Keratinocyte (primary cell): Measurements from ENCODE around the gene SLC25A39. TPM values are rescaled to one million over a fixed set of nuclear protein-coding genes. Genes with fewer than 3 reads are reported as not detected.

Experiments used
- DNase-seq: peaks from one replicate; pipeline ENCODE4 v3.0.0-alpha.2; 2011; ENCODE audit warnings: low read depth, missing footprints, low spot score
- FAIRE-seq: peaks from 2 replicates; lab custom pipeline; 2011; peaks lifted over from hg19 to GRCh38; lab: Jason Lieb, UNC
- H2AFZ ChIP-seq: 2 replicates; pipeline ENCODE4 v1.6.0; 2012; ENCODE audit warnings: low read length, control low read depth, inconsistent platforms; ENCODE audit not compliant: control insufficient read depth
- H3K27ac ChIP-seq: 2 replicates; pipeline ENCODE4 v1.5.1; 2011; ENCODE audit warnings: low read length; ENCODE audit not compliant: control insufficient read depth, insufficient read depth
- H3K27me3 ChIP-seq: 3 replicates; pipeline ENCODE4 v1.6.0; 2011; ENCODE audit warnings: low read length; ENCODE audit not compliant: control insufficient read depth, insufficient read depth; ENCODE audit errors: extremely low read depth
- H3K36me3 ChIP-seq, 2 experiments: 2 replicates in 1 of 2; 3 replicates in 1 of 2; pipeline ENCODE4 v1.5.1; 2011; ENCODE audit warnings: low read length in 2 of 2, mild to moderate bottlenecking in 1 of 2; ENCODE audit not compliant: control insufficient read depth in 2 of 2, insufficient read depth in 2 of 2; ENCODE audit errors: extremely low read depth in 1 of 2
- H3K4me1 ChIP-seq: 3 replicates; pipeline ENCODE4 v1.5.1; 2011; ENCODE audit warnings: low read length; ENCODE audit not compliant: control insufficient read depth, insufficient read depth; ENCODE audit errors: extremely low read depth
- H3K4me2 ChIP-seq: 3 replicates; pipeline ENCODE4 v1.6.0; 2011; ENCODE audit warnings: low read depth, low read length; ENCODE audit not compliant: control insufficient read depth, insufficient read depth; ENCODE audit errors: extremely low read depth
- H3K4me3 ChIP-seq, 3 experiments: fragments of 200-600 bp in 1 of 3; sonication (generic) in 1 of 3; 2 replicates in 2 of 3; 3 replicates in 1 of 3; pipeline ENCODE4 v1.5.1; 2011 to 2016; ENCODE audit warnings: low read length in 3 of 3, mild to moderate bottlenecking in 3 of 3, control low read depth in 2 of 3, inconsistent platforms in 1 of 3, low read depth in 1 of 3, mixed read lengths in 1 of 3, mixed run types in 1 of 3, moderate library complexity in 1 of 3; ENCODE audit not compliant: control insufficient read depth in 2 of 3, insufficient read depth in 2 of 3; ENCODE audit errors: extremely low read depth in 1 of 3
- H3K79me2 ChIP-seq: 2 replicates; pipeline ENCODE4 v1.6.0; 2012; ENCODE audit warnings: low read length; ENCODE audit not compliant: control insufficient read depth, insufficient read depth
- H3K9ac ChIP-seq: 3 replicates; pipeline ENCODE4 v1.6.0; 2011; ENCODE audit warnings: low read length; ENCODE audit not compliant: control insufficient read depth, insufficient read depth; ENCODE audit errors: extremely low read depth
- H3K9me1 ChIP-seq: 3 replicates; pipeline ENCODE4 v1.6.0; 2011; ENCODE audit warnings: low read length; ENCODE audit not compliant: control insufficient read depth, insufficient read depth; ENCODE audit errors: extremely low read depth
- H3K9me3 ChIP-seq: 2 replicates; pipeline ENCODE4 v1.5.1; 2012; ENCODE audit warnings: low read depth, low read length; ENCODE audit not compliant: control insufficient read depth
- H4K20me1 ChIP-seq: 3 replicates; pipeline ENCODE4 v1.6.0; 2011; ENCODE audit warnings: low read length; ENCODE audit not compliant: control insufficient read depth, insufficient read depth; ENCODE audit errors: extremely low read depth
- EZH2 ChIP-seq: IDR thresholded peaks from one replicate; pipeline ENCODE4 v1.6.1; 2012; ENCODE audit warnings: inconsistent platforms, mild to moderate bottlenecking, low read length, moderate library complexity
- dilution Hi-C: fragments of 300-500 bp; cut with MboI; formaldehyde crosslinking; loops from one replicate; pipeline ENCODE4 v1.7.0; 2020; ENCODE audit warnings: low sequenced_read_pairs; ENCODE audit not compliant: extremely low pct_ligation_motif_present
- polyA plus RNA-seq, 5 experiments: library from polyadenylated mRNA; depleted of rRNA in 3 of 5; stranded (reverse) in 3 of 5; stranded (forward) in 1 of 5; unstranded in 1 of 5; fragments of >200 nt; gene quantifications; 1 replicate in 1 of 5; 2 replicates in 3 of 5; 3 replicates in 1 of 5; pipeline versions ENCODE4 v1.2.1 to v1.2.3, GENCODE V29; 2011 to 2012; ENCODE audit warnings: missing spikeins in 2 of 5, low read depth in 1 of 5, low replicate concordance in 1 of 5
- TF ChIP-seq, protein P1 (sequence below), 3 experiments: IDR thresholded peaks in 1 of 3; conservative IDR thresholded peaks in 1 of 3; optimal IDR thresholded peaks in 1 of 3; 2 replicates in 2 of 3; 3 replicates in 1 of 3; pipeline versions ENCODE3 to v1.5.1; 2011; ENCODE audit warnings: low read length in 3 of 3, mild to moderate bottlenecking in 3 of 3, moderate library complexity in 2 of 3, control low read depth in 1 of 3, inconsistent platforms in 1 of 3; ENCODE audit not compliant: insufficient read depth in 2 of 3; ENCODE audit errors: extremely low read depth in 1 of 3

Gene SLC25A39
- polyA plus RNA-seq, 1 donor (not counting 4 experiments of a cell fraction or from before 2014, with no cell fraction given): 108 TPM

DNA sequence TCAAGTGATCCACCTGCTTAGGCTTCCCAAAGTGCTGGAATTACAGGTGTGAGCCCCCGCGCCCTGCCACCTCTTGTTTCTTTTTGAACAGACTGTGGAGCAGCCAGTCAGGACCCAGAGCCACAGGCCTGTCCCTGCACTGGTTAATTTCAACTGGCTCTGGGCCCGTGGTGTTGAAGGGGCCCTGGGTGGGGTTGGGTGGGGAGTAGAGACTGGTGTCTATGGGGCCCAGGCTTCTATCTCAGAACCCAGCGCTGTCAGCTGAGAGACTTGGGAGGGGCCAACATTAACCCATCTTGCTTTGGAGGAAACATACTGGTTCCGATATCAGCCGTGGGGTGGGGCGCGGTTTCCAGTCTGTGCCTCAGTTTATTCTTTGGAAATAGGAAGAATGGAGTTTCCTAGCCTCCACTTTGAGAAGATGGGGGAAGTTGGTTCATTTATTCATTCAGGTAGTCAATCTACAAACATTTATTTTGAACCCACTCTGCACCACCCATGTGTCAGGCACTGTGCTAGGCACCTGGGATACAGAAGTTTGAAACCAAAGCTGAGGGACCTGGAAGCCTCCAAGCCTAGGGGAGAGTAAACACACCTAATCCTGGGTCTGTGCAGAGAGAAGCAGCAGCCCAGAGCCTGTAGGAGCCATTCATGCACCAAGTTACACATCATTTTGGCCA lies 41.1 kb downstream of the SLC25A39 start:
- FAIRE-seq: no peak
- no peak for DNase-seq

DNA sequence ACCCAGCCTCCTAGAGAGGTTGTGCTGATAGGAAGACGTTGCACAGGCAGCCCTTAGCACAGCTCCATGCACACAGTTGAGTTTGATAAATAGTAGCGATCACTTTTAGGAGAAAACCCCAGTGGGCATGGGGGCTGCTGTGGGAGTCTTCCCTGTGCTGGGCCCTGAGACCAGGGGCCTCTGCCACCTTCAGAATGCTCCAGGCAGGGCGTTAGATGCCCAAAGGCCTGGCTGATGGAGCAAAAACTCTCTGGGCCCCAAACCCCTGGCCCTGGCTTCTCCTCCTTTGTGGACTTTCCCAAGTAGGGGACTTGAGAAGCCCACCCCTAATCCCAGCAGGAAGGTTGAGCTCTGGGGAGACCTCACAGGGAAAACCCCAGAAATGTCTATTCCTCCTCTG lies 42.4 kb downstream of the SLC25A39 start:
- Histone ChIP-seq H3K36me3 (no peaks in the 10 kb centered on the region), H4K20me1 (no peaks in the 10 kb centered on the region), H3K79me2 (no peaks in the 10 kb centered on the region), H3K4me1 (no peaks in the 10 kb centered on the region), H3K4me2 (no peak overlapping the region), H3K9me3 (no peaks in the 10 kb centered on the region), H3K27me3 (no peaks in the 10 kb centered on the region), H3K27ac (no peak overlapping the region), H2AFZ (no peak overlapping the region), H3K9ac (no peak overlapping the region), H3K9me1 (no peaks in the 10 kb centered on the region), H3K4me3 (no peak overlapping the region)
- dilution Hi-C loops: no loop called here
- no peak for DNase-seq
- TF ChIP-seq EZH2: no peak
- TF ChIP-seq, protein P1, sequence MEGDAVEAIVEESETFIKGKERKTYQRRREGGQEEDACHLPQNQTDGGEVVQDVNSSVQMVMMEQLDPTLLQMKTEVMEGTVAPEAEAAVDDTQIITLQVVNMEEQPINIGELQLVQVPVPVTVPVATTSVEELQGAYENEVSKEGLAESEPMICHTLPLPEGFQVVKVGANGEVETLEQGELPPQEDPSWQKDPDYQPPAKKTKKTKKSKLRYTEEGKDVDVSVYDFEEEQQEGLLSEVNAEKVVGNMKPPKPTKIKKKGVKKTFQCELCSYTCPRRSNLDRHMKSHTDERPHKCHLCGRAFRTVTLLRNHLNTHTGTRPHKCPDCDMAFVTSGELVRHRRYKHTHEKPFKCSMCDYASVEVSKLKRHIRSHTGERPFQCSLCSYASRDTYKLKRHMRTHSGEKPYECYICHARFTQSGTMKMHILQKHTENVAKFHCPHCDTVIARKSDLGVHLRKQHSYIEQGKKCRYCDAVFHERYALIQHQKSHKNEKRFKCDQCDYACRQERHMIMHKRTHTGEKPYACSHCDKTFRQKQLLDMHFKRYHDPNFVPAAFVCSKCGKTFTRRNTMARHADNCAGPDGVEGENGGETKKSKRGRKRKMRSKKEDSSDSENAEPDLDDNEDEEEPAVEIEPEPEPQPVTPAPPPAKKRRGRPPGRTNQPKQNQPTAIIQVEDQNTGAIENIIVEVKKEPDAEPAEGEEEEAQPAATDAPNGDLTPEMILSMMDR (optimal IDR thresholded peaks at IDR 0.05 in 1 of 3, IDR thresholded peaks at IDR 0.05 in 1 of 3, conservative IDR thresholded peaks at IDR 0.05 in 1 of 3; ENCODE audit: extremely low read depth in 1 of 3, insufficient read depth in 2 of 3, low read length in 3 of 3): no peak
- no peak for FAIRE-seq

More for the DNA sequence above, 41.1 kb downstream of the SLC25A39 start:
- Histone ChIP-seq H3K4me2 (no peak overlapping the region), H2AFZ (no peak overlapping the region), H3K9me1 (no peaks in the 10 kb centered on the region), H3K9ac (no peak overlapping the region), H3K27ac (no peak overlapping the region), H3K4me1 (no peaks in the 10 kb centered on the region), H4K20me1 (no peaks in the 10 kb centered on the region), H3K79me2 (no peaks in the 10 kb centered on the region), H3K9me3 (no peaks in the 10 kb centered on the region), H3K4me3 (no peak overlapping the region), H3K36me3 (no peaks in the 10 kb centered on the region), H3K27me3 (no peaks in the 10 kb centered on the region)
- TF ChIP-seq, protein P1 (optimal IDR thresholded peaks at IDR 0.05 in 1 of 3, IDR thresholded peaks at IDR 0.05 in 1 of 3, conservative IDR thresholded peaks at IDR 0.05 in 1 of 3; ENCODE audit: extremely low read depth in 1 of 3, insufficient read depth in 2 of 3, low read length in 3 of 3): no peak
- TF ChIP-seq EZH2: no peak
- dilution Hi-C loops: no loop called here
